HG03025 (cell line): ENCODE data around the gene SLC1A4.

Experiments used
- ATAC-seq: cut with Tn5 transposase; IDR thresholded peaks from one replicate; pipeline ENCODE4 v1.9.1; 2021; ENCODE audit warnings: mild to moderate bottlenecking, moderate library complexity; ENCODE audit not compliant: unreplicated experiment, low FRiP score

Gene SLC1A4

DNA sequence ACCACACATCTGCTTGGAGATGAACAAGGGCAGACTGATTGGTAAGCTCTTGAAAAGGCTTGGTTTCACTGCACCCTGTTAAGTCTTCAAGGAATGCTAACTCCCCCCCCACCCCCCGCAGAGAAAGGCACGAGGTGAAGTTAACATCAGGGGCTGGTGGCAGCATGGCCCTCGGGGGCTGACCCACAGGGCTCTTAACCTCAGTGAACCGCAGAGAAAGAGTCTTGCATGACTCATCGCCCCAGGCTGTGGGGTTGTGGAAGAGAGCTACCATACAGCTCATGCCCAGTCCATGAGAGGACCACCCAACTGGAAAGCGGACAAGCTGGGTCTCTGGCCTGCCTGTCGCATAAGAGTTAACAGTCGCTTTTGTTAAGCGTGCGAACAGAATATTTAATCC is 56.5 kb downstream of the SLC1A4 start:
- no peak for ATAC-seq

DNA sequence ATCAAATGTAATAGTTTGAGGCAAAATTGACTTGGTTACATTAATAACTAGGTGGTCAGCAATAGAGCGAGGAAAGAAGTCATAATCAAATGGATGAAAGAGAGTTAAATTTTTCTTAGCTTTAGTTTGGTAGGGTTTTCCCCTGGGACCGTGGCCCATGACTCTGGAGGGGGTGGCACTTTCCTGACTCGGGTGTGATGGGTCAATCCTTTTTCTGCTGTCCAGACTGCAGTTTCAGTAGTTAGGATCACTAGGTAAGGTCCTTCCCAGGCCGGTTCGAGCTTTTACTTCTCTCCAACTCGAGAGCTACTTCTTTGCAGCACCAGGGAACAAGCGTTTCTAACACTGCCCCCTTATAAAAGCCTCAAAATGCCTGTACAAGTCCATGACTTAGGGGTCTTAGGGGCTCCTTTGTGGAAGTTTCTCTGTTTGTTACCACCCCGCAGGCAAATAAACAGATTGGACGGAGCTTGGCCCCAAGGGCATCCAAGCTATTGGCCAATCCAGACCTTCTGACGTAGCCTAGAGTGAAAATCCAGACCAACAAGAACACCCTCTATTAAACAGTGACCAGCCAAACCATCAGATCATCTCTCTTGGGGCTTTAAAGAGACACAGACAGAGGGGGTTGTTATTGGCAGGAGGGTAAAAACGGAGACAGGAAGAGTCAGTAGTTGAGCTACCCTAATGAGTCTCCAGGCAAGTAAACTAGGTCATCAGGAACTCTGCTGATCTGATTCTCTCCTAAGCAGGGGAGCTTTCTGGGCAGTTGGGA is 57.6 kb downstream of the SLC1A4 start:
- no peak for ATAC-seq

- ATAC-seq: no peak
Measured at GRCh38 chr2:65049010-65049639, 59.9 kb downstream of the SLC1A4 start.

DNA sequence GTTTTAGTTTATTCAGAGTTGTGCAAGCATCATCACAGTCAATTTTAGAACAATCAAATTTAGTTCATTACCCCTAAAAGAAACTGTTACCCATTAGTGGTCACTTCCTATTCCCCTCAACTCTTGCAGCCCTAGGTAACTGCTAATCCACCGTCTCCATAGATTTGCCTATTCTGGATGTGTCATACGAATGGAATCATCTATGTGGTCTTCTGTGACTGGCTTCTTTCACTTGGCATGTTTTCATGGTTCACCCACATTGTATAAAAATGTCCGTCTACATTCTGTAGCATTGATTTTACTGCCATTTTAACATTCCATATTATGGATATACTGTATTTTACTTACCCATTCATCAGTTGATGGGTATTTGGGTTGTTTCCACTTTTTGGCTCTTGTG is 61.7 kb downstream of the SLC1A4 start:
- no peak for ATAC-seq

GRCh38 chr2:65053199-65053598 is 64.0 kb downstream of the SLC1A4 start:
- ATAC-seq: peak; percentile 36

DNA sequence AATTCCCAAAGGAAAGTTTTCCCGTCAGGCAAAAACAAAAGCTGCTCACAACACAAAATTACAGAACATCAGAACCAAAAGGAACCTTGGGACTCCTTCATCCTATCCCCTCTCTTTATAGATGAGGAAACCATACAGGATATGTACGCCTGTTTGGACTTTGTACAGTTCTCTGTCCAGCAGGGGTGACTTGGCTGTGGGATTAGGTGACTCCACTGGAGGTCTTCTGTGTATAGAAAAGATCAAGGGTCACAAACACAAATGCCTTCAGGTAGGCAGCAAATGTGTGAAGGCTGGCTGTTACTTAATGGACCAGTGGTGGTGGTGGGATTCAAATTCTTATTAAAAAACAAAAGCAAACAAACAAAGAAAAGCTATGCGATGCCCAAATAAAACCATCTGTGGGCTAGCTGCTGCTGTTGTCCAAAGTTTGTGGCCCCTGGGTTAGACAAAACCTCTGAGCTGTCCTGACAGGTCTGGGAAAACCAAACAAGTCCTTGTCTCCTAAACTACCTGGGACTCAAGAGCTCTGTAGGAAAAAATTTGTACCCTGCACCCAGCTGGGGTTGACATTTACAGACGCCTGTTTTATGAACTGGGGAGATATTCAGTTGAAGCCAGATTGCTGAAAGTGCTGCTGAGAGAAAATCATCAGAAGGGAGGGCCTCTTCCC is 65.7 kb downstream of the SLC1A4 start:
- ATAC-seq: no peak

- ATAC-seq: peak; percentile 36
Measured at GRCh38 chr2:65055422-65056214, 66.4 kb downstream of the SLC1A4 start.

DNA sequence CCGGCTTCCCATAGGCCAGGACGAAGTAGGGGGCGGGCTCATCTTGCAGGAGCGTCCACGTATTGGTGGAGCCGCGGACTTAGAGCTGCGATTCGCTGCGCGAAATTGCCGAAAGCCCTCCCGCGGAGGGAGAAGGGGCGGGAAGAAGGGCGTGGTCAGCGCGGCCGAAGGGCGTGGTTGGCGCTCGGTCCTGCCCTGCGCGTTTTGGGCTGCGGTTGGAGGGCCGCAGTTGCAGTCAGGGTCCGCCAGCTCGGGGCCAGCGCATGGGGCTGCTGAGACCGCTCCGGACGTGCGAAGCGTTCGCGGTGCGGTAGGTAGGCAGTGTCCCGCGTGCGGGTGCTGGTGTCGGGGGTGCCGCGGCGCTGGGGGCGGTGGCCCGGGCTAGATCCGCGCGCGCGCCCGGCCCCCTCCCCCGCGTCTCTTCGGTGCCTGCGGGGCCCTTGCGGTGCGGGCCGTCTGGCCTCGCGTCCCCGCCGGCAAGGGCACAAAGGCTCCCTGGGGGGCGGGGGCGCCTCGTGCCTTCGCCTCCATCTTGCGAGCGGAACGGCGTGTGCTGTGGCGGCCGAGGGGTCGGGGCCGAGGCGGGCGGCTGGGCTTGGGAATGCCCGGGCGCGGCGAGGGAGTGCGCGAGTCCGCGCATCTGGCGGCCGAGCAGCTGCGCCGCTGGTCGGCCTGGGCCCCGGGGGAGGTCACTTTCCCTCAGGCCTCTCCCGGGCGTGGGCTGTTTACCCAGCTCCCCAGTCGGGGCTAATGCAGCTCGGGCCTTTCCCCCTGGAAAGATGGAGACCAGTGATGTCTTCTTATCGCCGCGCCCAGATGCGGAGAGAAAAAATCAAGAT is 67.2 kb downstream of the SLC1A4 start, which contains the start of gene CEP68:
Gene CEP68 (plus strand): TSS at position 202 of the 839 bp plus-strand sequence. CDS start 13,029 bp downstream, outside the sequence.
- ATAC-seq: peak; percentile 85

GRCh38 chr2:65057054-65057375 is 67.8 kb downstream of the SLC1A4 start:
- ATAC-seq: no peak

DNA sequence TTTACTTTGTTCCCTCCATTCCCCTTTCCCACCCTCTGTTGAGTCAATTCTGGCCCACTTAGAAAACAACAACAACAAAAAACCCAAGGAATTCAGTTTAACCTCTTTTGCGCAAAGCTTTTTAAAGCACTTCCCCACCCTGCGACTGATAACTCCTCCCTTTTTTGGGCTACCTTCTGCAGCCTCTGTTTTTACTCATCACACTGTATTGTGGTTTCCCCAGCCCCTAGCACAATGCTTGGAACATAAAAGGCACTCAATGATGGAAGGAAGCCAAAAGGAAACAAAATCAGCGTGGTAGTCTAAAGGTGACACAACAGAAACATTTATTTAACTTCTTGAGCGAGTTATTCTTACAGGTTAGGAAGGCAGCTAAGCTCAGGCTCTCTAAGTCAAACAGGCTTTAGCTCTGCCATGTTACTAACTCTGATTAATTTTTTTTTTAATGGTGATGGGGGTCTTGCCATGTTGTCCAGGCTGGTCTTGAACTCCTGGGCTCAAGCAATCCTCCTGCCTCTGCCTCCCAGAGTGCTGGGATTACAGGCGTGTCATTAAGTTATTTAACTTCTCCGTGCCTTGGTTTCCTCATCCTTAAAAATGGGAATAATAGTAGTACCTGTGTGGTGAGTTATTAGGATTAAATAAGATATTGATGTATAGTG is 68.3 kb downstream of the SLC1A4 start:
- no peak for ATAC-seq

- no peak for ATAC-seq
Measured at GRCh38 chr2:65059071-65059470, 69.9 kb downstream of the SLC1A4 start.

DNA sequence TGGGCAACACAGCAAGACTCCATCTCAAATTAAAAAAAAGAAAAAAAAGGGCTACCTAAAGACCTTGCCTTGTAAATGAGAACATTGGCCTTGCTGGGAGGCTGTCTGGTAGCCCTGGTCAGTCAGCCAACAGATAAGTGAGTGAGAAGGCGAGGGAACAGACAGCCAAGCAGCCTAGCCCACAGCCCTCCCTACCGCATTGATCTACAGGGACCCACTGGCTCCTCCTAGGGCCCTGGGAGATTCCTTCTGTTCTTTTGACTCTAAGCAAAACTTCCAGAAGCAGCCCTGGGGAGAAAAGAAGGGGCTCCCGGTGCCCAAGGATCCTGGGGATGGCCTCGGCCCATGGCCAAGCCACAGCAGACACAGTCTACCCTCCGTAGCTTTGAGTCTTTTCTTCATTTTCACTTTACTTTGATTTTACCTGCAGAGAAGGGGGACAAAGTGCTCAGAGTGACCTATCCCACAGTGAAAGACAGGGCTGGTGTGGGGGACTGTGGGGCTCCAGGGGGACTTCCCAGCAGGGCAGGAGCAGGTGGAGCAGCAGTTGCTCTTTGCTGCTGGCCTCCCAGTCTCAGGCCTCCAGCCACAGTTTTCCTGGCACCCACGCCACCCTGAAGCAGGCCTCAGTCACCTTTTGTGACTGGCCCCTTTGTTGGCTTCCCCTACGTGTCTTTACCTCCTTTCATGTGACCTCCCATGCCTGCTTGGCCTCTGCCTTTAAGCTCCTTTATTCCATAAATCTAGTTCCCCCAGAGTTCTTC is 72.1 kb downstream of the SLC1A4 start:
- no peak for ATAC-seq

DNA sequence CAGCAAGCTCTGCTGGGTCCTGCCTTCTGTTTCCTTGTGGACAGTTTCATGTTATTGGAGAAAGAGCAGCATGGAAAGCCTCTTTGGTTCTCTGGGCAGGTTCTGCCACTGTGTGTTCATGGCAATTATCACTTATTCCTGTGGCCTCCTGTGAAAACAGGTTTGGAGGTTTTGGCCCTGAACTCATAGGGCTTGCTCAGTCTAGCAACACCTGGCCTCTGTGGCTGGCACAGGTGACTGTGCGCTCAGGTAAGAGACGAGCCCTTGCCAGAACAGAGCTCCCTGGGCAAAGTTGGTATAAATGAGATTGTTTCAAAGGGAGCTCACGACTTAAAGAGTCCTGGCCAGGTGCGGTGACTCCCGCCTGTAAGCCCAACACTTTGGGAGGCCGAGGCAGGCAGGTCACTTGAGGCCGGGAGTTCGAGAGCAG is 72.7 kb downstream of the SLC1A4 start:
- ATAC-seq: no peak

DNA sequence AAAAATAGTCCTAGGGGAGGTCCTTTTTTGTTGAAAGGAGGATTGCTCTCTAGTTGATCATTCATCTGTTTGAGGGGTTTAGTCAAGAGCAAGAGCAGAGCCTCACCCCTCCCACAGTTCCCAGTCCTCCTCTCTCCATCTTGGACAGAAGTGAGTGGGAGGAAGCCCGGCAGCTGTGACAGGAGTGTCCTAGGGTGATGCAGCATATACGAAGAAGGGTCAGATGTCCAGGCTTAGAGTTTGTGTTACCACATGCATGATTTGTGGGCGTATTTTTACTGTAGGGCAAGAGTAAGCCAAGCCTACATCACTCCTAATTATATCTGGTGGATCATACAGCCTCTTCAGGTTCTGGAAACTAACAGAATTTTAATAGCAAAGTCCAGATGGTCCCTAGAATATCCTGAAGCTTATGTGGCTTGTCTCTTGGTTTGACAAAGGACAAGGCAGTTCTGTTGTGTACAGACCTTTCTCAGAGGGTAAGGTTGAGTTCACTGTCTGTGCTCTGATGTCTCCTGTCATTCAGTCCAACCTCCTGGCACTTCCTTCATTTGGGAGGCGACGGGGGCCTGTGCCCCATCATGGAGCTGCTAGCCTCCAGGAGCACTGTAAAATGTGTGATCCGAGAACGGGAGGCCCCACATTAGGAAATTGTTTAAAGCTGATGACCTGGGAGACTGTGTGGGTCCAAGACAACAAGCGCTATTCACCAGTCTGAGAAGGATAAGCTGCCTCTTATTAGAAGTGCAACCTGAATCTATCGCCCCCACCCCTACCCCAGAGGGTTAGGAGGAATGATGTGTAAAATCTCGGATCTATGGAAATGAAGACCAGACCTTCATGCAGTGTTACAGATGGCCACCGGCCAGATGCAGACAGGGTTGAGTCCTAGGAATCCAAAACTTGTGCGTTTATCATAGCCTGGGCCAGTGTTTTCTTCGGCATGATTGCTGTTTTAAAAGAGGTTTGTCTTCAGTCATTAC is 73.9 kb downstream of the SLC1A4 start:
- ATAC-seq: no peak

- no peak for ATAC-seq
Measured at GRCh38 chr2:65064728-65065552, 75.7 kb downstream of the SLC1A4 start.

DNA sequence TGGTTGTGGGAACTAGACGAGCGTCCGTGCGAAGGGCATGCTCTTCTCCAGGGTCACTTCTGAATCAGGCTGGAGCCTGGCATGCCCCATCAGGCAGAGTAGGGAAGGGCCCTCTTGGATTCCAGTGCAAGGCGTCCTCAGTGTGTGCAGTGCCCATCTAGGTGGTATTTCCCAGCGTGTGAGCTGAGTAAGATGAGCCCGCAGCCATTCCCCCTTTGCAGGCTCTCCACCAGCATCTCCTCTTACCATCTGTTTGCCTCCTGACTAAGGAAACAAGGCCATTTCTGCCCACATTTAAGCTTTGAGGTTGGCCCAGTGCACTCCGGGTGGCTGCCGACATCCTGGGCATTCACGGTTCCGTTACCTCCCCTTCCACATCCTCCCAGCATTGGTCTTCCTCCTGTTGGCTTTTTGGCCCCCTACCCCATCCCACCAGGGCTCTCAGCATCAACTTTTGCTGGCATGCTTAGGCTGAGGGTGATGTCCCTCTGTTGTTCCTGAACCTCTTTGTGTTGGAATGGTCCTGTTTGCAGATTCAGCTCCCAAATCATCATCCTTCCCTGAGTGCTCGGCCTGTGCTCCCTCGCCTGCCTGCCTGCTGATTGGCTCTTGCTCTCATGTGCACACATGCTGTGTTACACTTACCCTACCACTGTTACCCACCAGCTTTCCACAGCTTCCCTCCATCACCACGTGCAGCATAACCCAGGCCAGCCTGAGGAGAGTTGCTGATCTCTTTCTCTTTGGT is 78.8 kb downstream of the SLC1A4 start:
- ATAC-seq: no peak
